Dedifferentiated amniotic fluid mesenchymal stem cell (primary cell): Measurements from ENCODE around the gene PJA2.
"Not testable (repeated sequence)": the region's sequence is repeated elsewhere in the genome, so short reads cannot be mapped to it uniquely, and the experiment has no call there.

Experiments used
- DNase-seq: peaks from one replicate; pipeline ENCODE4 v3.0.0-alpha.2; 2016; ENCODE audit errors: extremely low spot score

PJA2 gene, protein sequence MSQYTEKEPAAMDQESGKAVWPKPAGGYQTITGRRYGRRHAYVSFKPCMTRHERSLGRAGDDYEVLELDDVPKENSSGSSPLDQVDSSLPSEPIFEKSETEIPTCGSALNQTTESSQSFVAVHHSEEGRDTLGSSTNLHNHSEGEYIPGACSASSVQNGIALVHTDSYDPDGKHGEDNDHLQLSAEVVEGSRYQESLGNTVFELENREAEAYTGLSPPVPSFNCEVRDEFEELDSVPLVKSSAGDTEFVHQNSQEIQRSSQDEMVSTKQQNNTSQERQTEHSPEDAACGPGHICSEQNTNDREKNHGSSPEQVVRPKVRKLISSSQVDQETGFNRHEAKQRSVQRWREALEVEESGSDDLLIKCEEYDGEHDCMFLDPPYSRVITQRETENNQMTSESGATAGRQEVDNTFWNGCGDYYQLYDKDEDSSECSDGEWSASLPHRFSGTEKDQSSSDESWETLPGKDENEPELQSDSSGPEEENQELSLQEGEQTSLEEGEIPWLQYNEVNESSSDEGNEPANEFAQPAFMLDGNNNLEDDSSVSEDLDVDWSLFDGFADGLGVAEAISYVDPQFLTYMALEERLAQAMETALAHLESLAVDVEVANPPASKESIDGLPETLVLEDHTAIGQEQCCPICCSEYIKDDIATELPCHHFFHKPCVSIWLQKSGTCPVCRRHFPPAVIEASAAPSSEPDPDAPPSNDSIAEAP

GRCh38 chr5:109409844-109410388 is at the start of gene PJA2:
TSS of gene PJA2 (minus strand) at chr5:109409974. CDS start at chr5:109383433, 26,541 bp downstream.
- DNase-seq: peak; percentile 100

- DNase-seq: peak; percentile 82
These were observed 45.9 kb upstream of the PJA2 start for GRCh38 chr5:109455598-109456096.

GRCh38 chr5:109454731-109455505 is 45.1 kb upstream of the PJA2 start:
- DNase-seq: no peak

GRCh38 chr5:109453251-109453650 is 43.5 kb upstream of the PJA2 start:
- no peak for DNase-seq

- DNase-seq: no peak
These were observed 42.9 kb upstream of the PJA2 start for GRCh38 chr5:109452661-109453060.

- no peak for DNase-seq
These were observed 41.4 kb upstream of the PJA2 start for GRCh38 chr5:109451146-109451545.

DNA sequence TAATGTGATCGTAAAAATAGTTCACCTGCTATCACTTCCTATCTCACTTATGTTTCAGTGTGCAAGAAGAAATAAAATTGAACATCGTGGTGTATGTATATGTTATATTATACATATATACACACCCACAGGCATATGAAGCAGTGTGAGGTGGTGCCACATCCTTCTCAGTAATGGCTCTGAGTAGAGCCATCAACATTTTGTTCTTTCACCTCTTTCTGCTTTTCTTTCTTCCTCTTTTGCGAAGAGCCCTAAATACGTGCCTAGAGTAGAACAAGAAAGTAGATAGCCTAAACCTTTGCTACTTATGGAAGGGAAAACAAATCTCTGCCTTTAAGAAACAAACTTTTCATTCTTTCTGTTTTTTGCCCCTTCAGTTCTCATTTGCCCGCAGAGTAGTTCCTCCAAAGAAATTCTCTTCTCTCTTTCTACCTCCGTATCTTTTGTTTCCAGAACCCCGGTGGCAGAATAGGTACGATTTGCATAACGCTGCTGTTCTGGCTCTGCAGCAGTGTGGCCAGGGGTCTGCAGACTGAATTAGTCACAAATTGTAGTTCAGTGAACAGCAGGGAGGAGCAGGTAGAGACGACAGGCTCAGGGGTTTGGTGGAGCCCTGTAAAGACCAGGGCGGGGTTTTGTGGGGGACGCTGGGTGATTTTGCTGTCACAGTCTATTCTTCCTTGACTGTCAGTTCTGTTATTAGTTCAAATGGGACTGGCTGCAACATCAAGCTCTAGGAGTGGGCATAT is 40.5 kb upstream of the PJA2 start:
- no peak for DNase-seq

GRCh38 chr5:109448838-109449237 is 39.1 kb upstream of the PJA2 start:
- DNase-seq: no peak

DNA sequence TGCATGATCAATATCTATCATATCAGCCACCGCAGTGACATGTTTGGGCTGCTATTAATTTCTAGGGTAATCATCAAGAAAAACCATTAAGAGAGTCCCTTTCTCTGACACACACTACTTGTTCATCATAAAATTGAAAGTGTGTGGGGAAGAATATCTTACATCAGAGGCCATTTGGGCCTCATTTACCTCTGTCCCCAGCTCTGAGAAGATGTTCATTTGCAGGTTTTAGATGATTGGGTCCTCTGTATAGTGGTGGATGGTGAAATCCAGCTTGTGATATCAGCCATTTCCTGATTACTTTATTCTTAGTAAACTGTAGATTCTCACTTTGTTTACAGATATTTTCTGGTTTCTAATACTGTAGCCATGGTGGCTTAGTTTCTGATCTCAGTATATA is 29.8 kb upstream of the PJA2 start:
- no peak for DNase-seq

DNA sequence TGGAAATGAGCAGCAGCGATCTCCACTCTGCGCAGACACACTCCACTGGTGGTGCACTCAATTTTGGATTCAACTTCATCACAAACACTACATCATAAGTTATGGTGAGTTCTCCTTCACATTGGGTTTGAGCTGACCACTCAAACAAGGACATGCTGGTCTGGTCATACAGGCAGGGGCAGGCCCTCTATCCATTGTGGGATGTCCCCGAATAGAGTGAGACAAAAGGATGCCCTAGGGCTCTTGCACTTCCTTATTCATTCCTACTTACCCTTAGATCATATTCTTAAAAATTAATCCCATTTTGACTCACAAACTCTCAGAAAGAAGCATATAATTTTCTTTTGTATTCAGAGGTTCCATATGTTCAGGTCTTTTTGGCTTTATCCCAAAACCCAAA is 16.3 kb upstream of the PJA2 start:
- no peak for DNase-seq

DNA sequence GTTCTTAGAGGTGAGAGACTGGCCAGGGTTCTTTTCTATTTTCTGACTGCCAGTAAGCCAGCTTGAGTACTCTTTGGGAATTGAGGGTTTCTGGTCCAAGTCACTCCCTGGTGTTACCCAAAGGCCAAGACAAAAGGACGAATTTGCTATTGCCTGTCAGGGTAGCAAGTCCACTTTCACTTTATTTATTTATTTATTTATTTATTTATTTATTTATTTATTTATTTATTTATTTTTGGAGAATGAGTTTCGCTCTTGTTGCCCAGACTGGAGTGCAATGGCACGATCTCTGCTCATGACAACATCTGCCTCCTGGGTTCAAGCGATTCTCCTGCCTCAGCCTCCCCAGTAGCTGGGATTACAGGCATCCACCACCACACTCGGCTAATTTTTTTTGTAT is 15.7 kb upstream of the PJA2 start:
- DNase-seq: not testable (repeated sequence)

DNA sequence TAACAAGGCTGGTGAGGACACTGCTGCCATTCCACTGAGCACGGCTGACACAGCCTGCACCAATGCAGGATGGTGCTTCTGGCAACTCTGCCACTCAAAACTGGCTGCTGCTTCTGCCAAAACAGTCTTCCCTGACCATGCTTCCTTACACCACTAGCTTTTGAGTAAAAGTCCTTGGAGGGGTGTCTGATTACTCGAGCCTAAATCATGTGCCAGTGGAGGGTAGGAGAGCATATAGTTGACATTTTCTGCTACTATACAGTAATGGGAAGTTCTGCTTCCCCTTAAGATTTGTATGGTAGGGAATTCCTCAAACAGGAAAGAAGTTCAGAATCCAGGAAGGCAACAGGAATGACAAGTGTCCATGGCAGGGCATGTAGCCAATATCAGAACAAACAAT is 12.2 kb upstream of the PJA2 start:
- DNase-seq: no peak

DNA sequence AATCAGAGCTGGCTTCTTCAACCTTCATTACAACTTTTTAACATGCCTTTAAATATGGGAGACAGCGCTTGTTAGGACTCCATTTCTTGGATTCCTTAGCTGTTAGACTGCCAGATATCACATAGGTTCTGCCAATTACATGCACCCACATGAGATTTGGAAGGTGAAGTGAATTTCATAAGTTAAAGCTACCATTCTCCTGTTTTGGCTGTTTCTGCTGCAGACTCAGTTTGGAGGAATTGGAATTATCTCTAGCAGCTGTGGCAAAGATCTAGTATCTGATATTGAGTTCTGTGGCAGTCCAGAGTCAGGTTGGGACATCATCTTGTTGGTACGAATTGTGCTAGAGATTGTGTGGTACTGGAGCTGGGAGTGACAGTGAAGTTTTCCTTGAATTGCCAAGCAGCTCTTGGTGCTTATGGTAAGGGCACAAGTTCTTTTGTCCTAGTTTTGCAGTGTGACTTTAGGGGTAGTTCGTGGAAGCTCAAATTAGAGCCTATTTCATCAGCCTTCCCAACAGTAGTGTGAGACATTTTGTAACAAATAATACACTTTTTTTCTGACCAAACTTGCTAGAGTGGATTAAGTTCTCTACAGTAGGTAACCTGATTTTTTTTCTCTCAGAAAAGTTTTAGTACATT is 9.1 kb upstream of the PJA2 start:
- no peak for DNase-seq

- no peak for DNase-seq
These were observed 7.1 kb upstream of the PJA2 start for GRCh38 chr5:109416882-109417281.

GRCh38 chr5:109413921-109414461 is 4.2 kb upstream of the PJA2 start:
- DNase-seq: not testable (repeated sequence)

DNA sequence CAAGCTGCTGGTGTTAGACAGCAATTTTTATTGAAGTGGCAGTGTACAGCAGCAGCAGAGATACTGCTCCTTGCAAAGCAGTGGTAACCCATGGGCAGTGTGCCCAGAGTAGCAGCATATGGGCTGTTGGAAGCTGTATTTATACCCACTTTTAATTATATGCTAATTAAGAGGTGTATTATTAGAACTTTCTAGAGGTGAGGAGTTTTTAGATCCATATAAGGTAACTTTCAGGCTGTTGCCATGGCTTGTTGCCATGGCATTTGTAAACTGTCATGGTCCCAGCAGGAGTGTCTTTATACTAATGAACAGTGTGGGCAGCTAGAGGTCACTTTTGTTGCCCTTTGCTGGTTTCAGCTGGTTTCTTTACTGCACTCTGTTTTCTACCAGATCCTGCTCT is 3.7 kb upstream of the PJA2 start:
- no peak for DNase-seq

DNA sequence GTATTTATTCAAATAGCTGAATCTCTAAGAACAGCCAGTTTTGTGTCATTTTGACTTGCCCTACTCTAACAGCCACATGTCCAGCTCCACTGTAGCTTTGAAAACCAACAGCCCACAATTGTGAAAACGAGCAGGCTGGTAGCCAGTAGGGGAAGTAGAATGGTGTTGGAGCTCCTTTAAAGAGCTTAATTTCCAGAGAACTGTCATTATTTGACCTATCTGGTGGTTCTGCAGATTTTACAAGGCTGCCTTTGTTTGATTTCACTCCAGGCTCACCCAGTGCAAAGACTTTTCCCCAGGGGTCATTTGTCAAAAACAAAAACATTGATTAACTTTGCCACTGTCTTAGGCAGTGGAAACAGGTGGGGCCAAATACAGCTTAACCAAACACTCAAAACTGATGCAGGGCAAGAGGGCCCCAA is 3.2 kb upstream of the PJA2 start:
- DNase-seq: no peak

DNA sequence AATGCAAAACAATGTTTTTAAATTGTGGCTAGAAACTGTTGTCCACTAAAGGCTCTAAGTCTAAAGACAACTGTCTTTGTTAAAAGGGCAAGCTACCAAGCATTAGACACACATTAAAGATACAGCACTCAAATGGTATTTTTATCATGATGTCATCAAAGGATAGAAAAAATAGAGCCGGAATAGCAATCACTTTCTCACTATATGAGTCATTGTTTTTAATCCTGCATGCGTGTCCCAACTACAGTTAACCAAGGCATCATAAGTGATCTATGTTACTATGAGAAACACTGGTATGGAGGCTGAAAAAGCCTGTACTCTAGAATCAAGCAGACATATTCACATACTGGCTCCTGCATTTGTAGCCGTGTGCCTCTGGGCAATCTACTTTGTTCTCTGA is 1.9 kb upstream of the PJA2 start:
- DNase-seq: peak; percentile 90

- DNase-seq: no peak
These were observed 1.4 kb upstream of the PJA2 start for GRCh38 chr5:109411149-109411514.

DNA sequence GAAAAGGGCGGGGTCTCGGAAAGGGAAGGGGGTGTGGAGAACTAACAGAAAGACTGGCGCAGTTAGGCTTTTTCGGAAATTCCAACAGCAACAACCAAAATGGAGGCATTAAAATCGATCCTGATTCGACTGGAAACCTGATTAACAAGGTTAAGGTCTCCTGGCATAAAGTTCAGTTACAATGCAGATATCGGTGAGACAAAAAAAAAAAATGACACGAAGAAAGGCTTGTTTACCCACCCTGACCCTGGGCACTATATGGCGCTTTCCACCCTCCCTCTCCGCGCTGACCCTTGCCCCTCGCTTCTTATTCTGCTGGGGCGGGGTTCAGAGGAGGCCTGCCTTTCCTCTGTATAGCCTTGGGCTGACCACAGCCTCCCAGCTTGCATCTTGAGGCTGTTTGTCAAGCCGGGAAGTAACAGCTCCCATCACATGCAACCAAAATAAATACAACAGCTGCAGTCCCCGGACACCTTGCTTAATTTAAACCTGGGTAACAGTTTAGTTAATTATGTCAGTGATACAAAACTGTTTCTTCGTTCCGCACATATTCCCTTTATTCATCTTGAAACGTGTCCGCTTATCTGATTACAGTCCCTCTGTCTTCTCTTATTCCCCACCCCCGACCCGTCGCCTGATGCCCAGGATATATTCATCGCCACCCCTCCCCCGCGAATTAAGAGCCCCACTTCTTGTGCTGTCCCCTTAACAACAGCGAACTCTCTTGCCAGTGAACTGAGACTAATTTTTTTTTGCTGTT is 795 bp upstream of the PJA2 start:
- DNase-seq: peak; percentile 73
